AG04449 (cell line): ENCODE measurements around the gene DPYSL5.

Source experiments
- CTCF ChIA-PET: fragments of 350-600 bp; formaldehyde crosslinking; extraction: SDS; loops from one replicate; lab custom pipeline; 2021; ENCODE audit warnings: antibody characterized with exemption; lab: Yijun Ruan, JAX
- POLR2A ChIA-PET: fragments of 400-600, 350-600 bp; formaldehyde crosslinking; extraction: SDS; loops from one replicate; lab custom pipeline; 2020; ENCODE audit warnings: antibody characterized with exemption, inconsistent platforms; lab: Yijun Ruan, JAX
- DNase-seq: peaks from one replicate; pipeline ENCODE4 v3.0.0-alpha.2; 2010; ENCODE audit warnings: low read depth, low spot score
- H3K4me3 ChIP-seq: 2 replicates; pipeline ENCODE4 v1.5.1; 2011; ENCODE audit warnings: low read depth, mild to moderate bottlenecking, control low read depth, low read length
- TF ChIP-seq, protein P1 (sequence below): IDR thresholded peaks from one replicate; pipeline ENCODE4 v1.5.1; 2011; ENCODE audit warnings: mild to moderate bottlenecking, moderate library complexity, low read length, control low read depth, inconsistent platforms; ENCODE audit not compliant: insufficient read depth; ENCODE audit errors: missing control alignments

The DPYSL5 gene

DNA sequence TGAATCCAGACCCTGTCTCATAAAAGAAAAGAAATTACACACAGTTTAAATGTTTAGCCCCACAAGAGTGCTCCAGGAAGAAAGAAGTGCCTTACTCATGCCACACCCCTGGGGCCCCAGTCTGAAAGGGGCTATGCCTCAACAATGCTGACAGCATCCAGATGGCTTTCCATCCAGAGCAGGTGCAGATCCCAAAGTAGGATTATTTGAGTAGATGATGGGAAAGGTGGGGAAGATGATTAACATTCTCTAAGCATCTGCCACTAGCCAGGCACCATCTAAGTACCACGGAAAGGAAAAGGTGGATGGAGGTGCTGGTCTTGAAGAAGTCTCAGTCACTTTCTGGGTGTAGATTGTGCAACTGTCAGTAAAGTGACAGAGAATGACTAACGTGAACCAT is 16.3 kb downstream of the DPYSL5 start:
- no peak for DNase-seq
- H3K4me3 ChIP-seq = no peak overlapping the region
- CTCF ChIA-PET = no interaction called here
- POLR2A ChIA-PET = no interaction called here
- TF ChIP-seq, protein P1, sequence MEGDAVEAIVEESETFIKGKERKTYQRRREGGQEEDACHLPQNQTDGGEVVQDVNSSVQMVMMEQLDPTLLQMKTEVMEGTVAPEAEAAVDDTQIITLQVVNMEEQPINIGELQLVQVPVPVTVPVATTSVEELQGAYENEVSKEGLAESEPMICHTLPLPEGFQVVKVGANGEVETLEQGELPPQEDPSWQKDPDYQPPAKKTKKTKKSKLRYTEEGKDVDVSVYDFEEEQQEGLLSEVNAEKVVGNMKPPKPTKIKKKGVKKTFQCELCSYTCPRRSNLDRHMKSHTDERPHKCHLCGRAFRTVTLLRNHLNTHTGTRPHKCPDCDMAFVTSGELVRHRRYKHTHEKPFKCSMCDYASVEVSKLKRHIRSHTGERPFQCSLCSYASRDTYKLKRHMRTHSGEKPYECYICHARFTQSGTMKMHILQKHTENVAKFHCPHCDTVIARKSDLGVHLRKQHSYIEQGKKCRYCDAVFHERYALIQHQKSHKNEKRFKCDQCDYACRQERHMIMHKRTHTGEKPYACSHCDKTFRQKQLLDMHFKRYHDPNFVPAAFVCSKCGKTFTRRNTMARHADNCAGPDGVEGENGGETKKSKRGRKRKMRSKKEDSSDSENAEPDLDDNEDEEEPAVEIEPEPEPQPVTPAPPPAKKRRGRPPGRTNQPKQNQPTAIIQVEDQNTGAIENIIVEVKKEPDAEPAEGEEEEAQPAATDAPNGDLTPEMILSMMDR = no peak

DNA sequence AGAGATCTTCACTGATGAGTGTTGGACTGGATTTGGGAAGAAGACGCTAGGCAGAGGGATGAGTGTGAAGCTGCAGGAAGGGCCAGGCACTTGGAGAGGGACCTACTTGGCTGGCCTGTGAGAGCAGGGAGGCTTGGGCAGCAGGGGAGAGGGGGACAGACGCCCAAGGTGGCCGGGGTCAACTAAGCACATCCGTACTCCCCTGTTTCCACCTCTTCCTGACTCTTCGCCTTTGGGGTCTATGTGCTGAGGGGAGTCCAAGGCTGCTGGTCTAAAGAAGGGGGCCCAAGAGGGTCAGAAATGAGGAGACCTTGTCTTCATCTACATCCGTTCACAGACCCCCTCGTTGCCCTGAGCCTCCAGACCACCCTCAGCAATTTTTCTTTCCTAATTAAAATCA is 16.7 kb downstream of the DPYSL5 start:
- no peak for DNase-seq
- TF ChIP-seq, protein P1 = no peak
- CTCF ChIA-PET = interaction anchor here (1.3 kb wide), 1 partner anchor 19 kb away, joined by 5 read pairs; no protein-coding TSS in a partner anchor
- no peak overlapping the region for H3K4me3 ChIP-seq
- POLR2A ChIA-PET = no interaction called here

DNA sequence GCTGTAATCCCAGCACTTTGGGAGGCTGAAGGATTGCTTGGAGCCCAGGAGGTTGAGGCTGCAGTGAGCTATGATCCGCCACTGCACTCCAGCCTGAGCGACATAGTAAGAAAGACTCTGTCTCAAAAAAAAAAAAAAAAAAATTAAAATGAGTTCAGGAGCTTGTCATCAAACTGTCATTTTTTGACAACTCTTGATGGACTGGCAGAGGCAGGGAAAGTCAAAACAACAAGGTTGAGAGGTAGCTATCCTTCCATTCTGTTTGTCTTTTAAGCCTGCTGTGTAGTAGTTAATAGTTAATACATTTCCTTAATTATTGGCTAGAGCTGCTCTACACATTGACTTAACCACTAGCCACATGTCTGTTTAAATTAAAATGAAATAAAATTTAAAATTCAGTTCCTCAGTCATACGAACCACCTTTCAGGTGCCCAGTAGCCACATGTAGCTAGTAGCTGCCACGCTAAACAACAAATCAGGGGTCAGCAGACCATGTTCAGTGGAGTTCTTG is 22.7 kb downstream of the DPYSL5 start:
- ChIA-PET POLR2A (no interaction called here), CTCF (interaction anchor here (0.6 to 2.4 kb wide), 2 partner anchors 25 to 146 kb away, joined by 3 to 7 read pairs; no protein-coding TSS in a partner anchor)
- H3K4me3 ChIP-seq = no peak overlapping the region
- TF ChIP-seq, protein P1 = no peak
- DNase-seq = no peak

DNA sequence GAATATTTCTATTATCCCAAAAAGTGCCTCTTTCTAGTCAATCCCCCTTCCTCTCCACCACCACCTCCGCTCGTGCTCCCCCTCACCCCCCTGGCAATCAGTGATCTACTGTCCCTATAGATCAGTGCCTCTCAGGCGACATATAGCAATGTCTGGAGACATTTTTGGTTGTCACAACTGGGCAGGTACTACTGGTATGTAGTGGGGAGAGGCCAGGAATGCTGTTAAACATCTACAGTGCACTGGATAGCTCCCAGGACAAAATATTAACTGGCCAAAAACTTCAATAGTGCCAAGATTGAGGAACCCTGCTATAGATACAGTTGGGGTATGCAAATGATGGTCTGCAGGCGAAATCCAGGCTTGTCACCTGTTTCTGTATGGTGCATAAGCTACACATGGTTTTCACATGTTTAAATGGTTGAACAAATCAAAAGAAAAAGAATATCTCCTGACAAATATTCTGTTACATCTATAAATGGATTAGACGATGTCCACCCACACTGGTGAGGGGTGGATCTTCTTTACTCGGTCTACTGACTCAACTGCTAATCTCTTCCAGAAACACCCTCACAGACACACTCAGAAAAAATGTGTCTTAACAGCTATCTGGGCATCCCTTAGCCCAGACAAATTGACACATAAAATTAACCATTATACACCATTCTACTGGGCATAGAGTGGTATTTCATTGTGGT is 25.5 kb downstream of the DPYSL5 start:
- TF ChIP-seq, protein P1 = no peak
- ChIA-PET POLR2A (no interaction called here), CTCF (no interaction called here)
- no peak for DNase-seq
- no peak overlapping the region for H3K4me3 ChIP-seq

DNA sequence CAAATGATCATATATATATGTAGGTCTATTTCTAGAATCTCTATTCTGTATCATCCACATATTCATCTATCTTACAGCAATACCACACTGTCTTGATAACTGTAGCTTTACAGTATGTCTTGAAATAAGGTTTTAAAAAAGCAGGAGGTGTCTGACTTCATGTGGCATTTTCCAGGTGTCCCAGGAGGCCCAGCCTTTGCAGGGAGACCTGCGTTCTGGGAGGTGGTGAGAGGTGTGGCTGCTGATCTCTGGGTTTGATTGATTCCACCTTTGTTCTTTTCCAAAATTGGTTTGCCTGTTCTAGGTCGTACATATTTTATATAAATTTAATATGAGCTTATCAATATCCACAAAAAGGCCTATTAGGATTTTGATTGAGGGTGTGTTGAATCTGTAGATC is 26.6 kb downstream of the DPYSL5 start:
- CTCF ChIA-PET = interaction anchor here (0.9 kb wide), 1 partner anchor 68 kb away, joined by 4 read pairs; no protein-coding TSS in a partner anchor

DNA sequence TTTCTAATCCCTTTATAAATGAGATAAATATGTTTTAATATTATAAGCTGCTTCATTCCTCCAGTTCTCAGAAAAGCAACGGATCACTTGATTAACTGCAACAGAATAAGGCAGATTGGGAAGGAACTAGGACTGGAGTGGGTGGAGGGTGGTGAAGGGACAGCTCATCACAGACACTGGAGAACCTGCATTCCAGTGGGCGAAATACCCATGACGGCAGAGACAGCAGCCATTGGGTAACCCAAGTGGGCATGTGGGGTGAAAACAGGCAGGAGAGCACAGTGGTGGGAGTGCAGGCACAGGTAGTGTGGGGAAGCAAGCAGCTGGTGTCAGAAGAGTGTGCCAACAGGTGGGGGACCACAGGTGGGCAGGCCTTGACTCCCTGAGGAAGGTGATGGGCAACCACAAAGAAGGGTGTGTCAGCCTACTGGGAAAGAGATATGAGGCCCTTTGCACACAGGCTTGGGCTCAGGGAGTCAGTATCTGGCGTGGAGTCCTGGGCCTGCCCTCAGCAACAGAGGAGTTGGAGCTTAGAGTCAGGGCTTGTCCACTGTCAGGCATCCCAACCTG is 27.2 kb downstream of the DPYSL5 start:
- POLR2A ChIA-PET = no interaction called here
- TF ChIP-seq, protein P1 = no peak

More for the DNA sequence above, 26.6 kb downstream of the DPYSL5 start:
- H3K4me3 ChIP-seq = no peak overlapping the region
- POLR2A ChIA-PET = no interaction called here
- TF ChIP-seq, protein P1 = no peak
- no peak for DNase-seq

More for the DNA sequence above, 27.2 kb downstream of the DPYSL5 start:
- DNase-seq = no peak
- H3K4me3 ChIP-seq = no peak overlapping the region
- CTCF ChIA-PET = interaction anchor here (0.9 kb wide), 1 partner anchor 68 kb away, joined by 4 read pairs; no protein-coding TSS in a partner anchor
